Endothelial cell of umbilical vein (primary cell): Measurements from ENCODE around the gene ANKS1B. TPM values are rescaled to one million over a fixed set of nuclear protein-coding genes. Genes with fewer than 3 reads are reported as not detected.

ENCODE experiments used
- BruUV-seq: library from RNA; stranded (reverse); fragments of 400-500 nt; replicated peaks from 2 replicates; lab custom pipeline; 2021; lab: Mats Ljungman, UMichigan
- CTCF ChIA-PET: fragments of 300-600, 350-600 bp; sonication (Branson Sonifier 250); formaldehyde crosslinking; loops from one replicate; lab custom pipeline; 2021; ENCODE audit warnings: antibody characterized with exemption, inconsistent platforms; lab: Charles Lee
- POLR2A ChIA-PET: fragments of 300-600, 350-600 bp; sonication (Branson Sonifier 250); formaldehyde crosslinking; loops from one replicate; lab custom pipeline; 2021; ENCODE audit warnings: antibody characterized with exemption, inconsistent platforms; lab: Charles Lee
- DNase-seq: peaks from one replicate; pipeline ENCODE4 v3.0.0-alpha.2; 2011; ENCODE audit warnings: low read depth, low spot score
- FAIRE-seq: peaks from 2 replicates; lab custom pipeline; 2011; peaks lifted over from hg19 to GRCh38; lab: Jason Lieb, UNC
- H2AFZ ChIP-seq: 2 replicates; pipeline ENCODE4 v1.6.0; 2012; ENCODE audit warnings: low read depth, low read length, control low read depth, inconsistent platforms
- H3K27ac ChIP-seq: 2 replicates; pipeline ENCODE4 v1.5.1; 2011; ENCODE audit warnings: low read depth, mild to moderate bottlenecking, control low read depth, low read length, moderate library complexity; ENCODE audit not compliant: insufficient read depth
- H3K27me3 ChIP-seq, 2 experiments: 2 replicates each; pipeline versions ENCODE4 v1.6.0 to v1.6.1; 2011; ENCODE audit warnings: low read length in 2 of 2, mixed read lengths in 1 of 2; ENCODE audit not compliant: control insufficient read depth in 2 of 2, insufficient read depth in 2 of 2
- H3K36me3 ChIP-seq, 2 experiments: 2 replicates in 1 of 2; 3 replicates in 1 of 2; pipeline ENCODE4 v1.5.1; 2011; ENCODE audit warnings: low read length in 2 of 2, mild to moderate bottlenecking in 1 of 2, moderate library complexity in 1 of 2; ENCODE audit not compliant: control insufficient read depth in 2 of 2, insufficient read depth in 2 of 2; ENCODE audit errors: extremely low read depth in 1 of 2
- H3K4me1 ChIP-seq: 3 replicates; pipeline ENCODE4 v1.5.1; 2011; ENCODE audit warnings: mild to moderate bottlenecking, low read length; ENCODE audit not compliant: control insufficient read depth, insufficient read depth; ENCODE audit errors: extremely low read depth
- H3K4me2 ChIP-seq: 2 replicates; pipeline ENCODE4 v1.6.1; 2011; ENCODE audit warnings: low read length, control low read depth, mixed read lengths; ENCODE audit not compliant: insufficient read depth
- H3K4me3 ChIP-seq, 3 experiments: fragments of 200-600 bp in 1 of 3; sonication (generic), shearing (Covaris generic) in 1 of 3; replicated peaks in 1 of 3; 2 replicates each; pipeline ENCODE4 v1.5.1; 2011 to 2016; ENCODE audit warnings: control low read depth in 3 of 3, low read length in 3 of 3, mild to moderate bottlenecking in 2 of 3, inconsistent platforms in 1 of 3, low read depth in 1 of 3, moderate library complexity in 1 of 3; ENCODE audit not compliant: insufficient read depth in 1 of 3
- H3K79me2 ChIP-seq: 2 replicates; pipeline ENCODE4 v1.6.0; 2012; ENCODE audit warnings: low read length, inconsistent platforms; ENCODE audit not compliant: control insufficient read depth, insufficient read depth
- H3K9ac ChIP-seq: replicated peaks from 2 replicates; pipeline ENCODE3; 2011; ENCODE audit warnings: low read length, control low read depth; ENCODE audit not compliant: insufficient read depth; ENCODE audit errors: extremely low read depth
- H3K9me1 ChIP-seq: replicated peaks from 3 replicates; pipeline ENCODE4 v1.6.0; 2011; ENCODE audit warnings: mild to moderate bottlenecking, low read length; ENCODE audit not compliant: control insufficient read depth, insufficient read depth; ENCODE audit errors: extremely low read depth
- H3K9me3 ChIP-seq: replicated peaks from 2 replicates; pipeline ENCODE4 v1.5.1; 2012; ENCODE audit warnings: low read length, inconsistent platforms; ENCODE audit not compliant: control insufficient read depth, insufficient read depth
- H4K20me1 ChIP-seq: replicated peaks from 2 replicates; pipeline ENCODE3; 2011; ENCODE audit warnings: mild to moderate bottlenecking, low read length; ENCODE audit not compliant: control insufficient read depth, insufficient read depth; ENCODE audit errors: extremely low read depth
- EZH2 ChIP-seq: IDR thresholded peaks from 2 replicates; pipeline ENCODE4 v1.6.1; 2012; ENCODE audit warnings: borderline replicate concordance, low read depth, mild to moderate bottlenecking, moderate library complexity, low read length, inconsistent platforms; ENCODE audit not compliant: severe bottlenecking
- FOS ChIP-seq: IDR thresholded peaks from 2 replicates; pipeline ENCODE4 v1.6.1; 2011; ENCODE audit warnings: mild to moderate bottlenecking, low read length, moderate library complexity, borderline replicate concordance; ENCODE audit not compliant: insufficient read depth
- GATA2 ChIP-seq: IDR thresholded peaks from 2 replicates; pipeline ENCODE4 v1.7.0; 2011; ENCODE audit warnings: low read depth, mild to moderate bottlenecking, moderate library complexity, mixed read lengths, low read length; ENCODE audit not compliant: insufficient read length, insufficient read depth
- JUN ChIP-seq: IDR thresholded peaks from 2 replicates; pipeline ENCODE4 v1.6.1; 2011; ENCODE audit warnings: borderline replicate concordance, low read depth; ENCODE audit not compliant: insufficient read length, insufficient read depth
- MYC ChIP-seq: IDR thresholded peaks from one replicate; pipeline ENCODE4 v1.6.1; 2011; ENCODE audit warnings: mild to moderate bottlenecking, low read depth, low read length
- POLR2A ChIP-seq: IDR thresholded peaks from 2 replicates; pipeline ENCODE4 v1.6.1; 2012; ENCODE audit warnings: low read depth, mild to moderate bottlenecking, control low read depth, low read length
- POLR2AphosphoS5 ChIP-seq: IDR thresholded peaks from 2 replicates; pipeline ENCODE4 v1.6.1; 2012; ENCODE audit warnings: low read depth, mild to moderate bottlenecking, control low read depth, low read length, moderate library complexity; ENCODE audit not compliant: insufficient read depth
- dilution Hi-C: fragments of 300-500 bp; cut with MboI; formaldehyde crosslinking; loops from one replicate; pipeline ENCODE4 v1.15.0; 2019; ENCODE audit warnings: low sequenced_read_pairs; ENCODE audit not compliant: extremely low pct_ligation_motif_present
- intact Hi-C: fragments of 100-400 bp; cut with micrococcal nuclease; formaldehyde crosslinking; loops from one replicate; pipeline ENCODE4 v1.10.0; 2022
- polyA plus RNA-seq, 4 experiments: library from polyadenylated mRNA; depleted of rRNA in 3 of 4; stranded (reverse) in 3 of 4; unstranded in 1 of 4; fragments of >200 nt; gene quantifications; 2 replicates each; pipeline versions ENCODE4 v1.2.1 to v1.2.3, GENCODE V29; 2011 to 2012; ENCODE audit warnings: missing spikeins in 1 of 4
- total RNA-seq: library from RNA; stranded (reverse); gene quantifications from 2 replicates; pipeline ENCODE4 v1.2.3, GENCODE V29; 2021
- TF ChIP-seq, protein P1 (sequence below), 2 donors: IDR thresholded peaks; 1 replicate in 1 of 2; 2 replicates in 1 of 2; pipeline ENCODE4 v1.5.1; 2011; ENCODE audit warnings: low read length in 2 of 2, mild to moderate bottlenecking in 2 of 2, moderate library complexity in 2 of 2, control low read depth in 1 of 2, inconsistent platforms in 1 of 2, low read depth in 1 of 2; ENCODE audit not compliant: insufficient read depth in 1 of 2; ENCODE audit errors: extremely low read depth in 1 of 2
- TF ChIP-seq, protein P2 (sequence below): IDR thresholded peaks from 2 replicates; pipeline ENCODE4 v1.6.1; 2011; ENCODE audit not compliant: insufficient read depth, insufficient read length

Gene ANKS1B
- total and polyA plus RNA-seq, 2 donors (not counting 3 experiments of a cell fraction or from before 2014, with no cell fraction given): 0.15 to 0.38 TPM

DNA sequence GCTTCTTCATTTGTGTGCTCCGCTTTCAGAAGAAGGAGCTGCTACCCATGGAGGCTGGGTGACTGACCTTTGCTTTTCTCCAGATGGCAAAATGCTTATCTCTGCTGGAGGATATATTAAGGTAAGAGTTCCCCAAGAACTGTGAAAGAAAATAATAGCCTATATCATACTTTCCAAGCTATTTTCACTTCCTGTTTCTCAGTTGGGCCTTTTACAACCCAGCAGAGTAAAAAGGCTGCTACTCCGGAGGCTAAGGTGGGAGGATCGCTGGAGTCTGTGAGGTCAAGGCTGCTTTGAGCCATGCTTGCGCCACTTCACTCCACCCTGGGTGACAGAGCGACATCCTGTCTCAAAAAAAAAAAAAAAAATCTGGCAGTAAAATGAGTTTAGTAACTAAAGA lies 1257.5 kb downstream of the ANKS1B start:
- BruUV-seq: no TSS peak
- no peaks in the 10 kb centered on the region for H3K4me1 ChIP-seq
- H3K27me3 ChIP-seq: no peaks in the 10 kb centered on the region
- dilution Hi-C loops: no loop called here
- H2AFZ ChIP-seq: no peak overlapping the region
- DNase-seq: no peak
- ChIA-PET POLR2A (no interaction called here), CTCF (interaction anchor here (6.1 to 6.9 kb wide), 2 partner anchors 15 to 272 kb away, joined by 46 to 64 read pairs; no protein-coding TSS in a partner anchor)
- H3K4me3 ChIP-seq: no peak overlapping the region
- no peaks in the 10 kb centered on the region for H3K9me1 ChIP-seq
- FAIRE-seq: no peak
- H3K4me2 ChIP-seq: no peak overlapping the region
- no peak overlapping the region for H3K9ac ChIP-seq
- intact Hi-C loops: loop anchor here (2.0 kb wide), 1 partner anchor 212 kb away; no protein-coding TSS in a partner anchor
- no peak overlapping the region for H3K27ac ChIP-seq
- no peaks in the 10 kb centered on the region for H3K9me3 ChIP-seq
- no peaks in the 10 kb centered on the region for H4K20me1 ChIP-seq
- no peaks in the 10 kb centered on the region for H3K79me2 ChIP-seq
- H3K36me3 ChIP-seq: peaks cover 15 to 20% of the 10 kb centered on the region in 2 experiments
- TF ChIP-seq, protein P1, sequence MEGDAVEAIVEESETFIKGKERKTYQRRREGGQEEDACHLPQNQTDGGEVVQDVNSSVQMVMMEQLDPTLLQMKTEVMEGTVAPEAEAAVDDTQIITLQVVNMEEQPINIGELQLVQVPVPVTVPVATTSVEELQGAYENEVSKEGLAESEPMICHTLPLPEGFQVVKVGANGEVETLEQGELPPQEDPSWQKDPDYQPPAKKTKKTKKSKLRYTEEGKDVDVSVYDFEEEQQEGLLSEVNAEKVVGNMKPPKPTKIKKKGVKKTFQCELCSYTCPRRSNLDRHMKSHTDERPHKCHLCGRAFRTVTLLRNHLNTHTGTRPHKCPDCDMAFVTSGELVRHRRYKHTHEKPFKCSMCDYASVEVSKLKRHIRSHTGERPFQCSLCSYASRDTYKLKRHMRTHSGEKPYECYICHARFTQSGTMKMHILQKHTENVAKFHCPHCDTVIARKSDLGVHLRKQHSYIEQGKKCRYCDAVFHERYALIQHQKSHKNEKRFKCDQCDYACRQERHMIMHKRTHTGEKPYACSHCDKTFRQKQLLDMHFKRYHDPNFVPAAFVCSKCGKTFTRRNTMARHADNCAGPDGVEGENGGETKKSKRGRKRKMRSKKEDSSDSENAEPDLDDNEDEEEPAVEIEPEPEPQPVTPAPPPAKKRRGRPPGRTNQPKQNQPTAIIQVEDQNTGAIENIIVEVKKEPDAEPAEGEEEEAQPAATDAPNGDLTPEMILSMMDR (IDR thresholded peaks at IDR 0.05; ENCODE audit: extremely low read depth in 1 of 2, insufficient read depth in 1 of 2, low read depth in 1 of 2, low read length in 2 of 2): no peak
- TF ChIP-seq POLR2AphosphoS5 (no peak), JUN (no peak), MYC (no peak), GATA2 (no peak), EZH2 (no peak), POLR2A (no peak), FOS (no peak)
- TF ChIP-seq, protein P2, sequence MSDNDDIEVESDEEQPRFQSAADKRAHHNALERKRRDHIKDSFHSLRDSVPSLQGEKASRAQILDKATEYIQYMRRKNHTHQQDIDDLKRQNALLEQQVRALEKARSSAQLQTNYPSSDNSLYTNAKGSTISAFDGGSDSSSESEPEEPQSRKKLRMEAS: no peak
